Activated T-cell treated with anti-CD3 and anti-CD28 coated beads for 1 hour (primary cell): ENCODE results near the gene COPS3.

ENCODE experiments used
- DNase-seq: peaks from one replicate; pipeline ENCODE4 v3.0.0-alpha.2; 2020; ENCODE audit warnings: low read depth

COPS3 gene

DNA sequence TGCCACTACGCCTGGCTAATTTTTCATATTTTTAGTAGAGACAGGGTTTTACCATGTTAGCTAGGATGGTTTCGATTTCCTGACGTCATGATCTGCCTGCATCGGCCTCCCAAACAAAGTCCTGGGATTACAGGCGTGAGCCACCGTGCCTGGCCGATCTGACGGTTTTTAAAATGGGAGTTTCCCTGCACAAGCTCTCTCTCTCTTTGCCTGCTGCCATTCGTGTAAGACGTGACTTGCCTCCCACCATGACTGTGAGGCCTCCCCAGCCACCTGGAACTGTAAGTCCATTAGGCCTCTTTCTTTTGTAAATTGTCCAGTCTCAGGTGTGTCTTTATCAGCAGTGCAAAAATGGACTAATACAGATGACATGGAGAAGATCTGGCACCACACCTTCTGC is 39.4 kb downstream of the COPS3 start:
- no peak for DNase-seq

DNA sequence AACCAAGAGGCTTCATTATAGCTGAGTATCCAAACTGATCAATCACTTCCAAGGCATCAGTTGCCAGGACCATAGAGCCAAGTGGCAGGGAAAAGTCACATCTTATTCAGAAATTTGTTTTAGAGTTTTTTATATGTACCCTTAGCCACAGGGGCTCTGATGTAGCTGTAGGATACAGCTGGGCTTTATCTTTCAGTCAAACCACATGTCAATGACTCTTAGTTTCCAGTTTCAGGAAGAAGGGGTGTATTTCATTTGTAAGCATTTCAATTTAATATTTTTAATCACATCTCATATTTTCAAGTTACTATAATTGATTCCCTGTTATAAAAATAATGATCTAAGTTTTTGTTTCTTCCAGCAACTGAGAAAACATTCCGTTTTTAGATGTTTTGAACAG is 41.2 kb downstream of the COPS3 start:
- DNase-seq = no peak

DNA sequence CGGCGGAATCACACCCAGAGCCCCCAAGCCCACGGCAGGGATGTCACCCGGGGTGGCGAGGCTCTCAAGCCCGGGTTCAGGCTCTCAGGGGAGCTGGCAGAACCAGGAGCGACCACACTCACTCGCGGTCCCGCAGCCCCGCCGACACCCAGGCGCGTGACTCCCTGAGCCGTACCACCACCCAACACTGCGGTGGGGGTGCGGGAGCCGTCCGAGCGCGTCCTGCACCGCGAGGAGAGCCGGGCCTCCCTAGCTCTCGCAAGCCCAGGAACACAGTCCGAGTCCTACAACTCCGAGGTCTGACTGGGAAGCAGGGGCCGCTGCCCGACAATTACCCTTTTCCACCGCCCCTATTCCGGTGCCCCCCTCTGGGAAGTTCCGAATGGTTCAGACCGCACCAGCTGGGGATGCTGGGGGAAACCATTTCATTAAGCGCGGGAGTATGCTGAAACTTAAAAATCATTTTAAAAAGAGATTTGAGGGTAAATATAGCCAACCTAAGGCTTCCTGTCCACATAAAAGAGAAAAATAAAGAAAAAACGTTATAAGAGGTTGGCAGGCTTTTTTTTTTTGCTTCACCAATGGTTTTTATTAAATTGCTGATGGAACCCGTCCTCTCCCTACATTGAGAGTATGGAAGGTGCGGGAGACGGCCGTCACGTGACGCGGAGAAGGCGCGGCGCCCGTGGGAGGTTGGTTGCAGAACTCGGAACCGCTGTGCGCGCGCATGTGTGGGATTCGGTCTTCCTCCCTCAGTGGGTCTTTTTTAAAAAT is 43.8 kb downstream of the COPS3 start, which contains the start of gene FLCN:
Gene FLCN (minus strand): TSS at position 143 of the 774 bp plus-strand sequence. CDS start 9,031 bp downstream, outside the sequence.
- DNase-seq = peak; percentile 85

DNA sequence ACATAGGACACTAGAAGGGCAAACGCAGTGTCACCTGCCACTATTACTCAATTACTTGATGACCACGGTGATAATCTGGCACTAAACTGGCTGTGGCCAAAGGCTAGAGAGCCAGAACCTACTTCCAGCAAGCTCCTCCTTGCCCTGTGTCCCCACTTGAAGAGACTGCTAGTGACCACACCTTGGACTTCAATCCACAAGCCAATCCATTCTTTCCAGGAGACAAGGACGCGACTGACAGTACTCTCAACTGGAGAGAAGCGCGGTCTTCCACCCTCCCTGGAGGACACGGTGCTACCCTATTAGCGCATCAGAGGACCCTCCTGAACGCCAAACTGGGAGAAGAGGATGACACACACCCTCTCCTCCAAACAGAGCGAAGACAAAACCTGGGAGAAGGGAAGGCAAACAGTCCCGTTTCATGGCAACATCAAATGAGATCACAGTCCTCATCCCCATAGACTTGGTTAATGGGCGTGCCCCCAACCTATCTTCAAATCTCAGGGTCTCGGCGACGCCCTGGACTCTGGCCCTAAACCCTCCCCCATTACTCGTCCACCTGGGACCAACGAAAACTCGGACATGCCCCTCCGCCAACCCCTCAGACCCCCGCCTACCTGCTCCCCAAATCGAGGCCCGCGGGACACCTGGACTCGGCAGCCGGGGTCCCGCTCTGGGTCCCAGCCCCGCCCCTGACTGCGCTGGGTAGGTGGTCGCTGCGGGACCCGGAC is 44.6 kb downstream of the COPS3 start:
- DNase-seq = no peak

DNA sequence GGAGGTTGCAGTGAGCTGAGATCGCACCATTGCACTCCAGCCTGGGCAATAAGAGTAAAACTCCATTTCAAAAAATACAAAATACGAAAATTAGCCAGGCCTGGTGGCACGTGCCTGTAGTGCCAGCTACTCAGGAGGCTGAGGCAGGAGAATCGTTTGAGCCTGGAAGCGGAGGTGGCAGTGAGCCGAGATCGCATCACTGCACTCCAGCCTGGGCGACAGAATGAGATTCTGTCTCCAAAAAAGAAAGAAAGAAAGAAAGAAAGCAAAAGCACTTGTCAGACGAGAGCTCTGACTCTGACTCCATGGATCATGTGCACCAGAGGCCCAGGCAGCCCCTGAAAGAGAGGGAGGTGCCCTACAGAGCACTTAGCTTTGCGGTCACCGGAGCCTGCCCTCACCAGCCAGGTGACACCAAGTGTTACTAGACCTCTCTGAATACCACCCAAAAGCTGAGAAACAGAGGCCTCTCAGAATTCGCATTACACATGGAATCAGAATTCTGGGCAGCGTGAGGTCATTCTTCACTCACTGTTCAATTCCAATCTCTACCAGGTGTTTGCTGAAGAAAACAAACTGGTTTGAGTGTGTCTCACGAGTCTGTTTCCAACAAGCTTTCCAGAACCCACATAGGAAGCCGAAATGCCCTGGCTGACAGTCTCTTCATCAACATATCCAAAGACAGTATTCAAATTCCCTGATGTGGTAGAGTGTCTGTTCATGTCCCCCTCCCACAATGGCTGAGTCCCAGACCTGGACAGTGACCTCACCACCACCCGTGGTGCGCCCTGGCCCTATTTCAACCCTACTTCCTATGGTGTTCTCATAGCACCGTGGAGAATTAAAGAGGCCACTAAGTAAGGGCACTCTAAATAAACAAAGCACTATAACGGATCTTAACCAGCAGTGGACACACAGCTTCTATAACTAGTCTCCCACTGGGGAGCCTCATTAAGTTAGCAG is 45.6 kb downstream of the COPS3 start:
- no peak for DNase-seq

DNA sequence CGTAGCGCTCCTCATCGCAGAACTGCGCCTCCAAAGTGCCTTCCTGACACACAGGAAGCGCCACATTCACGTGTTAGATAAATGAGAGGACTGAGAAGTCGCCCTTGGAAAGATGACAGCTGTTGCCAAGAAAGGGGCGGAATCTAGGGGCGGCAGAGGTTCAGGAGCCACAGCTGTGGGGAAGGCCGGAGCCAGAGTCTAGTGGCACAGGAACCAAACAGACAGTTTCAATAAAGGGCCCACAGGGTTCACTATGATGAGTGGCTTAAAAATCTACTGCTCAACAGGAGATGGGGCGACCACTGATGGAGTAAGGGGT is 48.8 kb downstream of the COPS3 start:
- no peak for DNase-seq

DNA sequence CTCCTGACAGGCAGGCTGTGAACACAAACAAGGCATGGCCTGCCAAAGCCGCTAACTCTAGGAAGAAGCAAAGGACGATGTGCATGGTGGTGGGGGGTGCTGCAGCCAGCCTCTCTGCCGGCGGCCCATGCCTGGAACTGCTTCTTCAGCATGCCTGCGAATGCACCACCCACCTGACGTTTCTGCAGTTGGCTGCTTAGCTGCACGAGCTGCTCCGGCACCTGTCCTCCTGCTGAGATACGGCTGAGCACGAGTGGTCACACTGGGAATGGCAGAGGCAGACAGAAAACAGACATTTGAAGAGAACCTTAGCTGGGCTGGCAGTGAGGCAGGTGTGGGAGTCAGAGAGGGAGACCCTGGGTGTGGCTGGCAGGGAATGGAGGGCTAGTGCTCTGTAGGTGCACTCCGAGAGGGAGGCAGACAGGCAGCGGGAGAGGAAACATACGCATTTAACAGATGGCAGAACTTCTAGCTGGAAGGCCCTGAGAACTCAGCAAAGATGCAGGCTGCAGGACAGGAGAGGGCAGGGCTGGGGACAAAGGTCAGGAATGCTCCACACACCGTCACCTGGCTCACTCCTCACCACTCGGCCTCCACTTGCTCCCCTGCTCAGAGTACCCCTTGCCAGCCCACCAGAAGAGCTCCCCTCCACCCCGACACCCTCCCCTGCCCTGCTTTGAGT is 49.3 kb downstream of the COPS3 start:
- DNase-seq = no peak

DNA sequence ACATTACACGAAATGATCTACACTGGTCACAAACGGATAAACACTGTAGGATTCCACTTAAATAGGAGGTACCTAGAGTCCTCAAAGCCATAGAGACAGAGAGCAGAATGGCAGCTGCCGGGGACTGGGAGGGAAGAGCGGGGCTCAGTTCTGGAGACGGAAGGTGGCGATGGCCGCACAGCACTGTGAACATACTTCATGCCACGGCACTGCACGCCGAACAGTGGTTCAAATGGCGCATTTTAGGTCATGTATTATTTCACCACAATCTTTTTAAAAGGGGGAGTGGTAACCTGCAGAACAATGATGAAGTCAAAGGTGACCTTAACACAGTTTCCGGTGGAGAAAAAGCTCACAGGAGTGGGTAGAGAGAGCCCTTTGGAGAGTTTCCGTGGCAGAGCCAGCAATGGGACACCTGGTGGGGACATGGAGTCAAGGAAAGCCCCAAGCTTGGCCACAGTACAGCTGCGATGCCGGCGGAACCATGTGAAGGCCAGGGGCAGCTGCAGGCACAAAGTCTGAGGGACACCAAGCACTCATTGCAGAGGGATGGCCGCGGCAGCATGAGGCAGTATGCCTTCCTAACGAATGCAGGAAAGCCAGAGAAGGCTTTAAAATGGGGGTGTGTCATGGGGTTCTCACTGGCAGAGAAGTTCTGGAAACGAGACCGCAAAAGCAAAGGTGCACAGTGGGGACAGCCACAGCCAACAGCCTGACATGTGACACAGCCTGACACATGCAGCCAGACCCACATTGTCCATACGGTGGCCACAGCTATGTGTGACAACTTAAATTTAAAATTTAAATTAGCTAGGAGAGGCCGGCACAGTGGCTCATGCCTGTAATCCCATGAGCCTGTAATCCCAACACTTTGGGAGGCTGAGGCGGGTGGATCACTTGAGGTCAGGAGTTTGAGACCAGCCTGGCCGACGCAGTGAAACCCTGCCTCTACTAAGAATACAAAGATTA is 51.3 kb downstream of the COPS3 start:
- DNase-seq = no peak

DNA sequence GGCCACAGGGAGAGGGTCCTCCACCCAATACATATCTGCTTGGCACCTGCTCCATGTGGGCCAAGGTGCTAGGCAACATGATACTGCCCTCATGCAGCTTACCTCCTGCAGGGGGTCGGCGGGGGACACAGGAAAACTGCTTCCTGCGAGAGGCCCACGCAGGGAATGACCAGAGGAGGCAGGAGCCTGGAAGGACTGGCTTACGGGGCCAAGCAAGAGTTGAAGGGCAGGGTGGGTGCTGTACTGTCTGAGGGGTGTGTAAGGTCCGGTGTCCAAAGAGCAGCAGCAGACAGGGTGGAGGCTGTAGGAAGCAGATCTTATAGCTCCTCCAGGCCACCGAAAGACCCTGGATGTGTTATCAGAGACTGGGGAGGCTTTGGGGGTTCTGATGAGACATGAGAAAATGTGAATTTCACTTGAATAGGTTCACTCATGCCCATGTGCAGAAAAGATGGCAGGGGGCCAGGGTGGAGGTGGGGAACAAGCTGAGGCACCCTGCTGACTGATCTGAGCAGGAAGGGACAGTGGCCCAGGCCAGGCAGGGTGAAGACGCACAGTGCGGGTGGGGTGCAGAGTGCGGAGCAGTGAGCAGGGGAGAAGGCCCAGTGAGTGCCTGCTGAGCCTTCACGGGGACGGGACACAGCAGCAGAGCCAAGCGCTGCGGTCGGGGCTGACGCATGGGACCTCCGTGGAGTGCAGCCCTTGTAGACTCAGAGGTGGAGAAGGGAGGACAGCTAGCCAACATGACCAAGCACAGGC is 52.3 kb downstream of the COPS3 start:
- DNase-seq = no peak

DNA sequence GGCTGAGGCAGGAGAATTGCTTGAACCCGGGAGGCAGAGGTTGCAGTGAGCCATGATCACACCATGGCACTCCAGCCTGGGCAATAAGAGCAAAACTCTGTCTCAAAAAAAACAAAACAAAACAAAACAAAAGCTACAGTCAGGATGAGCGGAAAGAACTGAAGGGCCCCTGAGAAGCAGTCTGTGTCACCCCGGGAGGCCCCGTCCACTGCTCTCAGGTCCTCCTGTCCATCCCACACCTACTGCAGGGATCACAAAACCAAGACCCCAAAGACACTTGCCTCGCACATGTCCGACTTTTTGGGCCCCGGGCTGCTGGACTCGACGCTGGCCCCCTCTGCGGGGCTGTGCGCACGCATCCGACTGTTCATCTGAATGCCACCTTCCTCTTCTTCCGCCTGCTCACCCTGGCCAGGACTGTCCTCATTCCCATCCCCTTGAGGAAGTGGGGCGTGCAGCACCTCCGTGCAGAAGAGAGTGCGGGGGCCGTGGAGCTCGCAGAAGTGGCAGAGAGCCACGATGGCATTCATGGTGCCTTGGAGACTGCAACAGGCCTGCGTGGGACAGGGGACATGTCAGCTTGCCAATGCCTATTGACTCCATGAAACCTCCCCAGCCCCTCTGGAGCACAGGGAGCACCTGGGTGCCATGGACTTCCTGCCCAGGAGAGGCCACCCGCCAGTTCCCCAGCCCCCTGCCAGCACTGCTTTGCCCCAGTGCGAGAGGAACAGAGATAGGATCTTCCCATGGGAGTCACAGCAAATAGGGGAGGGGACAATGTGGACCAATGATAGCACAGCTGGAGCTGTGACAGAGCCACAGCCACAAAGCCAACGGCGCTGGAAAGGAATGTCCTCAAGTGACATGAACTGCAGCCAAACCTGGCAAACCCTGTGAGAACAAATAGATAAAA is 53.2 kb downstream of the COPS3 start:
- DNase-seq = no peak

DNA sequence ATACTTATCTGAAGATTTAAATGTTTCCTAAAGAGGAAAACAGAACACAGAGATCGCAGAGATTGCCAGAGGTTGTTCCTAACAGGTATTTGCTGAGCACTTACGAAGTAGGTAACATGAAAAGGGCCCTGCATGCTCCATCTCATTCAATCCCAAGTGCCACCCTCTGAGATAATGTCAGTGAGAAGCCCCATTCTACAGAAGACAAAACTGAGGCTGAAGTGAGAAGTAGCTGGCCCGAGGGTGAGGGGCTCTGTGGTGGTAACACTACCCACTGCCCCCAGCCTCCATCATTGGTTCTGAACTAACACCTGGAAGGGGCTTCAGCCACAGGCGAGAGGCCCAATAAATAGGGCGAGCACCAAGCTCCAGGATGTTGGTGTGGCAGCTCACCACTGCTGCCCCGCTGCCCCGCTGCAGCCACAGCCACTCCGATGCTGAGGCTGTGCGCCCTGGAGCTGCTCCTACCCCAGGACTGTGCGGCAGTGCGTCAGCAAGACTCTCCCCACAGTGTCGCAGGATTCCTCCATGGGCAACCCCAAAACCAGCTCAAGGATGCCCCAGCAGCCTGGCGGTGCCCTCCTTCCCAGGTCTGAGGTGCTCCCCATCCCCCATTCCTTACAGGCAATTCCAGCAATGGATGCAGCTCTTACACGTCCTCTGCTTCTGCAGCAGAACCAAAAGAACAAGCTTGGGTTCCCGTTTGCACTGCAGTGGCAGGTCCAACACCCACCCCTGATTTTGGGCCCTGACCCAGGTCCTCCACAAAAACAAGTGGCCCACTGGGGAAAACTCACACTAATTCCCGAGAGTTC is 54.4 kb downstream of the COPS3 start:
- DNase-seq = no peak

DNA sequence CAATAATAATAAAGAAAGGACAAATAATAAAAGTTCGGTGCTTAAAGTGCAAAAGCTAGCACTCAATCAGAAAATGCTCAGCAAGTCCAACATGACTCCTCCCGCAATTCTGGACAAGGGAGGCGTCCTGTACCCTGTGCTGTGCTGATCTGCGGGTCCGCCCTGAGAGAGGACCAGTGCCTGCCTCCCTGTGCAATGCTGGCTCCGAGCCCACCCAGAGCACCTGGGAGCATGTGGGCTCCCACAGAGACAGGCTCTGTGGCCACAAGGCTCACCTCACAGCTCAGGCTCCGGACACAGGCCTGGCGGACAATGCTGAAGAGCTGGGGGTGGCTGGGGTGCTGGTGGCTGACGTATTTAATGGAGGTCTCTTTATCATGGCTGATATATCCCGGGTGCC is 55.1 kb downstream of the COPS3 start:
- DNase-seq = no peak

DNA sequence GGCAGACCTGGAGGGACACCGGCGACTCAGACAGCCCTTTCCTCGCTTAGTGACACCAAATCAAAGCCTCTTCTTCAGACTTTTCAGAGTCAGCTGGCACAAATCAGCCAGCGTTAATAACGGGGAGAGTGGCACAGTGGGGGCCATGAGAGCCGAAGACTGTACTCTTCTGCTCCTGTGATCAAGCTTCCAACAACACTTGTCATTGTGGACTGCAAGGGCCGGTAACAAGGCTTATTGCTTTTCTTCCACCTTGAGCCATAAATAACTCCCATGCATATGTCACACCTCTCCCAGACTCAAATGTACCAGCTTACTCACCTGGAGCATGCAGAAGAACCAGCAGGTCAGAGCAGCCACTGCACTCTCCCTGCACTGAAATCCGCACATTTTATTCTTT is 56.9 kb downstream of the COPS3 start:
- DNase-seq = no peak

DNA sequence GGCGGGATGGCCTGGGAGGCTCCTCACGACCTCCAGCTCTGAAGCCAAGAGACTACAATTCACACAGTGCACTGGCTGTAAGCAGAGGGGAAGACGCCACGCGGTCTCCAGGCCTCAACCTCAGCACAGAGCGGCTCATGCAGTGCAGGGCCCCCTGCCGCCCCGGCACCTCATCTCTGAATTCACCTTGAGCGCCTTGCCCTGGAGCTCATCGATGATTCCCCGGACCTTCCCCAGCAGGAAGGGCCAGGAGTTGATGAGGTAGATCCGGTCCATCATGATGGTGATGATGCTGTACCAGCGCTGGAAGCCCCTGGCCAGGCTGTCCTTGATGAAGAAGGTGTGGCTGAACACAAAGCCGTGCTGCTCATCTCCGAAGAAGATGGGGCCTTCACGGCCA is 57.3 kb downstream of the COPS3 start:
- no peak for DNase-seq

DNA sequence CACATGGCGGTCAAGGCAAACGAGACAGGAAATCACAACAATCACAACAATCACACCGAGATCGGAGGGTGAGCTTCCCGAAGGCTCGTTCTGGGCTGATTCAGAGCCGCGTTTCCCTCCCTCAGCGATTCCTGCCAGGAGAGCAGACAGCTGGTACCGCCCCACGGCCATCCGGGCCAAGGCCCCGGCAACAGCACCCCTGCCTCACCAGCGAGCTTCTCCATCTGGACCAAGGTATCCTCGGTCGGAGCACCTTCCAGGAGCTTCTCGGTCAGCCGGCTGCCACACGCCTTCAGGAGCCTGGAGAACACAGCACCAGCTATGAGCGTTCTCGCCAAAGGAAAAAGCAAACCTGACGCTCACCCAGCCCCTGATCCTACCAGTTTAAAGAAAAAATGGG is 59.7 kb downstream of the COPS3 start:
- no peak for DNase-seq

DNA sequence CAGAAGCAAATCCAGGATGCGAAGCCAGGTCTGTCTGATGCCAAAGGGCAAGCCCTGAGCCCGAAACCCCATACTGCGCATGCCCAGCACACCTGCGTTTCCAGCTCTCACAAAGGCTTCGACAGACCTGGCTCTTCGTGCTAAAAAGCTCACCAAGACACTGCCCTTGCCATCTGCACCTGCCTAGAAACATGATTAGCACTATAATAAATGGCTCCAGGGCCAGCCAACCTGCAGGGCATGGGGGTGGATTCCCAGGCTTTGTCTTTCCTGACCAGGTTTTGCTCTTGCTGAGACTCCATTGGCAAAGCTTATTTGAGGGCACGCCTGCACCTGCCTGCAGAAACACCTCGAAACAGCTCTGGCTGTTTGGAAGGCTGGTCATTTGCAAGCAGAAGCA is 60.5 kb downstream of the COPS3 start:
- DNase-seq = no peak

DNA sequence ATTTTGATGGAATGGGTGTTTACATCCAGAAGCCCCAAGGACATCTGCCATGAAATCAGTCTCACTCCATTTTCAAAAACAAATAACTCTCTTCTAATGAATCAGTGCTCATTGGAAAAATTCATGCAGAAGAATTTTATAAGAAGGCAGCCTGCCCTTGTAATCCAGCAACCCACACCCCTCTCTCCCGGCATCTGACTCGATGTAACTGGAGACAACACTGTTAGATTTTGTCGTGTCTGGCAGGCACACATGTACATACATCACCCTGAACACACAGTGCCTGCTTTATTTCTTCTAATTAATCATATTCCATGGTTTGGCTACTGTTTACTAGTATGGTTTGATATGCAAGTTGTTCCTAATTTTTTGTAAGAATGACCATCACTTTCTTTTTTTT is 63.1 kb downstream of the COPS3 start:
- DNase-seq = no peak

DNA sequence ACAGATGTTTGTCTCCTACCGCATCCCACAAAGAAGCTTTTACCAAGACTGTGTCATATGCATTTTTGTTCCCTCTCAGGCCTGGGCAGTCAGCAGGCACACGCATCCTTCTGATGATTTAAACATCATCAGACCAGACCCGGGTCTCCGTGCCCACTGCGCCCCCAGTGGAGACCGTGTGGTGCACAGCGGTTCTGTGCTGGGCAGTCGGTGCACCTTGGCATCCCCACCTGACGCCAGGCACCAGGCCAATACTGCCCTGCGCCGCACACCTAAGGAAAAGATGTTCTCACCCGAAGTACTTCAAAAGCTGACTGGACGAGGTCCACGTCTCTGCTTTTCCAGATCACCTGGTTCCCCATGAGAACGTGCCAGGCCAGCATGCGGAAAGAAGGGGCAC is 64.3 kb downstream of the COPS3 start:
- no peak for DNase-seq
